HEK293 (cell line): Measurements from ENCODE around the gene KRTAP24-1.

Experiments used
- CTCF ChIA-PET: fragments of 350-600 bp; formaldehyde crosslinking; extraction: SDS; loops from one replicate; lab custom pipeline; 2021; ENCODE audit warnings: antibody characterized with exemption; lab: Yijun Ruan, JAX
- POLR2A ChIA-PET: fragments of 300-600 bp; formaldehyde crosslinking; extraction: SDS; loops from one replicate; lab custom pipeline; 2020; ENCODE audit warnings: antibody characterized with exemption, inconsistent platforms; lab: Yijun Ruan, JAX
- H3K27ac ChIP-seq: fragments of 200-500 bp; sonication (Bioruptor generic); 2 replicates; pipeline ENCODE4 v1.5.1; 2014; ENCODE audit warnings: low read depth, low read length, control low read depth, inconsistent platforms; ENCODE audit errors: extremely low read depth
- H3K36me3 ChIP-seq, 2 experiments: fragments of 200-500 bp in 1 of 2; sonication (Bioruptor generic) in 1 of 2; 1 replicate in 1 of 2; 2 replicates in 1 of 2; pipeline ENCODE4 v1.5.1; 2014 to 2017; ENCODE audit warnings: inconsistent platforms in 2 of 2, low read length in 2 of 2; ENCODE audit not compliant: control insufficient read depth in 2 of 2, insufficient read depth in 1 of 2
- H3K4me1 ChIP-seq: fragments of 200-500 bp; sonication (Bioruptor generic); 2 replicates; pipeline ENCODE4 v1.5.1; 2014; ENCODE audit warnings: mild to moderate bottlenecking, low read length, inconsistent platforms; ENCODE audit not compliant: control insufficient read depth, insufficient read depth
- H3K4me3 ChIP-seq: 2 replicates; pipeline ENCODE4 v1.5.1; 2011; ENCODE audit warnings: low read depth, mild to moderate bottlenecking, control low read depth, low read length, moderate library complexity
- H3K9me3 ChIP-seq: fragments of 200-500 bp; sonication (Bioruptor generic); 2 replicates; pipeline ENCODE4 v1.5.1; 2014; ENCODE audit warnings: low read depth, low read length, inconsistent platforms; ENCODE audit not compliant: control insufficient read depth, insufficient read depth
- OVOL3 ChIP-seq: fragments of 450-650 bp; formaldehyde crosslinking; IDR thresholded peaks from 2 replicates; pipeline ENCODE4 v1.5.1; 2016; ENCODE audit warnings: missing biosample characterization, missing genetic modification characterization
- REPIN1 ChIP-seq: fragments of 450-650 bp; formaldehyde crosslinking; IDR thresholded peaks from 2 replicates; pipeline ENCODE4 v1.5.1; 2017; ENCODE audit warnings: missing biosample characterization, missing genetic modification characterization, low read depth
- SCRT1 ChIP-seq: fragments of 450-650 bp; formaldehyde crosslinking; IDR thresholded peaks from 2 replicates; pipeline ENCODE4 v1.5.1; 2016; ENCODE audit warnings: missing biosample characterization, missing genetic modification characterization, borderline replicate concordance
- ZBTB21 ChIP-seq: fragments of 450-650 bp; formaldehyde crosslinking; IDR thresholded peaks from 2 replicates; pipeline ENCODE4 v1.5.1; 2017; ENCODE audit warnings: missing biosample characterization, missing genetic modification characterization
- ZBTB6 ChIP-seq: fragments of 450-650 bp; formaldehyde crosslinking; IDR thresholded peaks from 2 replicates; pipeline ENCODE4 v1.5.1; 2017; ENCODE audit warnings: missing biosample characterization, missing genetic modification characterization
- ZNF133 ChIP-seq: fragments of 450-650 bp; formaldehyde crosslinking; IDR thresholded peaks from 2 replicates; pipeline ENCODE4 v1.5.1; 2016; ENCODE audit warnings: missing biosample characterization, missing genetic modification characterization
- ZNF140 ChIP-seq: fragments of 450-650 bp; formaldehyde crosslinking; IDR thresholded peaks from 2 replicates; pipeline ENCODE4 v1.5.1; 2016; ENCODE audit warnings: missing biosample characterization, missing genetic modification characterization
- ZNF223 ChIP-seq: fragments of 450-650 bp; formaldehyde crosslinking; IDR thresholded peaks from 2 replicates; pipeline ENCODE4 v1.5.1; 2016; ENCODE audit warnings: missing biosample characterization, missing genetic modification characterization
- ZNF488 ChIP-seq: fragments of 450-650 bp; formaldehyde crosslinking; IDR thresholded peaks from 2 replicates; pipeline ENCODE4 v1.5.1; 2016; ENCODE audit warnings: missing biosample characterization, missing genetic modification characterization
- ZNF514 ChIP-seq: fragments of 450-650 bp; formaldehyde crosslinking; IDR thresholded peaks from 2 replicates; pipeline ENCODE4 v1.5.1; 2016; ENCODE audit warnings: missing biosample characterization, missing genetic modification characterization
- ZNF548 ChIP-seq: fragments of 450-650 bp; formaldehyde crosslinking; IDR thresholded peaks from 2 replicates; pipeline ENCODE4 v1.5.1; 2016; ENCODE audit warnings: missing biosample characterization, missing genetic modification characterization
- ZNF600 ChIP-seq: fragments of 450-650 bp; formaldehyde crosslinking; IDR thresholded peaks from 2 replicates; pipeline ENCODE4 v1.5.1; 2016; ENCODE audit warnings: missing biosample characterization, missing genetic modification characterization
- ZNF645 ChIP-seq: fragments of 450-650 bp; formaldehyde crosslinking; IDR thresholded peaks from 2 replicates; pipeline ENCODE4; 2016; ENCODE audit warnings: missing biosample characterization, missing genetic modification characterization
- ZSCAN18 ChIP-seq: fragments of 450-650 bp; formaldehyde crosslinking; IDR thresholded peaks from 2 replicates; pipeline ENCODE4 v1.5.1; 2016; ENCODE audit warnings: missing biosample characterization, missing genetic modification characterization

KRTAP24-1 gene

GRCh38 chr21:30306884-30307283 lies 24.1 kb upstream of the KRTAP24-1 start (continued):
- TF ChIP-seq ZBTB6 (tag by site-specific recombination): no peak

- no peak overlapping the region for H3K4me3 ChIP-seq
- H3K9me3 ChIP-seq: no peaks in the 10 kb centered on the region
- no peaks in the 10 kb centered on the region for H3K36me3 ChIP-seq
- POLR2A ChIA-PET: no interaction called here
- CTCF ChIA-PET: no interaction called here
- no peaks in the 10 kb centered on the region for H3K4me1 ChIP-seq
- no peak overlapping the region for H3K27ac ChIP-seq
- no peak for TF ChIP-seq ZNF645 (tag by site-specific recombination)
- TF ChIP-seq ZNF133 (tag by site-specific recombination): no peak
- TF ChIP-seq ZSCAN18 (tag by site-specific recombination): no peak
- TF ChIP-seq ZNF548 (tag by site-specific recombination): no peak
These were observed 22.4 kb upstream of the KRTAP24-1 start for GRCh38 chr21:30305136-30305535.

GRCh38 chr21:30289215-30289614 lies 6.5 kb upstream of the KRTAP24-1 start, which contains the start of gene KRTAP25-1:
TSS of gene KRTAP25-1 (minus strand) at chr21:30289514. CDS start at chr21:30289490, 24 bp downstream.
- no peaks in the 10 kb centered on the region for H3K36me3 ChIP-seq
- POLR2A ChIA-PET: no interaction called here
- H3K9me3 ChIP-seq: no peaks in the 10 kb centered on the region
- TF ChIP-seq REPIN1 (tag by site-specific recombination) (no peak), ZBTB21 (tag by site-specific recombination) (no peak)
- H3K4me1 ChIP-seq: no peaks in the 10 kb centered on the region
- H3K4me3 ChIP-seq: no peak within 1 kb of the TSS
- CTCF ChIA-PET: interaction anchor here (1.1 kb wide), 1 partner anchor 120 kb away, joined by 3 read pairs; no protein-coding TSS in a partner anchor
- H3K27ac ChIP-seq: no peak within 1 kb of the TSS

- CTCF ChIA-PET: interaction anchor here (0.6 to 0.7 kb wide), 3 partner anchors 23 to 330 kb away, joined by 3 to 4 read pairs (median 3); no protein-coding TSS in a partner anchor
- H3K36me3 ChIP-seq: no peaks in the 10 kb centered on the region
- H3K9me3 ChIP-seq: no peaks in the 10 kb centered on the region
- no peaks in the 10 kb centered on the region for H3K4me1 ChIP-seq
- H3K4me3 ChIP-seq: no peak overlapping the region
- no peak for TF ChIP-seq ZNF600
- TF ChIP-seq ZNF140 (tag by site-specific recombination): no peak
- no peak for TF ChIP-seq ZBTB21 (tag by site-specific recombination)
- no peak for TF ChIP-seq ZNF223
- no peak for TF ChIP-seq ZNF514 (tag by site-specific recombination)
- TF ChIP-seq ZNF488 (tag by site-specific recombination): no peak
- TF ChIP-seq SCRT1 (tag by site-specific recombination): no peak
- TF ChIP-seq OVOL3 (tag by site-specific recombination): no peak
- no peak overlapping the region for H3K27ac ChIP-seq
- POLR2A ChIA-PET: no interaction called here
These were observed 11.1 kb downstream of the KRTAP24-1 start for GRCh38 chr21:30271611-30272010.
